Measurements from ENCODE around the gene AMPD3.

Gene AMPD3

DNA sequence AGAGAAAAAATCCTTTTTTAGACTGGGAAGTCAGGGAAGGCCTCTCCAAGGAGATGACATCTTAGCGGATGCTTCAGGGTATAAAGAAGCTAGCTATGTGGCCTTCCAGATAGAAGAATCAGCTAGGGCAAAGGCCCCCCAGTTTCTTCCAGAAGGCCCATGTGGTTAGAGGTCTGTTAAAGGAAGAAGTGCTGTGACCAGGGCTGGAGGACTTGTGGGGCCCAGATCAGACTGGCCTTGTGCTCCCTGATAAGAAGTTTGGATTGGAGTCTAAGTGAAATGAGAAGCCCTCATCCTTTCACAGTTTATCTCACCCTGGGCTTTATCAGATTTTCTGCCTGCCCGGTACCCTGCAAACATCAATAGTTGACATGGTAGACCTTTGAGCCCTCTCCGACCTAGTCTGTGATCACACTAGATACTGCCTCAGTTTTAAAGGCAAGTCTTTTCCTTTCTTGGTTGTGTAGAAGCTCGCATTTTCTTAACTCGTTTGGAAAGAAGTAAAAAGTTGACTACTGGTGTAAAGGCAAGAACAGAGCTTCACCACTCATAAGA lies 7.8 kb downstream of the AMPD3 start:
- no peak for DNase-seq

DNA sequence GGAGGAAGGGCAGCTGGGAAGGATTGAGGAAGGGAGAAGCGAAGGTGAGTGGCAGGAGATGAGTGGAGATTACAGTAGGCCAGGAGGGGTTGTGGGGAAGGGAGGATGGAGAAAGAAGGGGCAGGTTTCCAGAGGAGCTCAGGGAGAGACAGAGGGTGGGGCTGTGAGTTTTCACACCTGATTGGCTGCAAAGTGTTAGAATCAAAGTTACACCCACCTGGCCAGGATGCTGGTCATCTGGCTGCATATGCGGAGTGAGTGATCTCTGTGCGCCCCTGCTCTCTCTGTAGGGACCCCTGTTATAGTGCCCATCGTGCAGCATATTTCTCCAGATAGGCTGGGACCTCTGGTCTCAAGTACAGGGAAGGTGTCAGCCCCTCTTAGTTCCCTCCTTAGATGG lies 18.3 kb downstream of the AMPD3 start:
- no peak for DNase-seq

DNA sequence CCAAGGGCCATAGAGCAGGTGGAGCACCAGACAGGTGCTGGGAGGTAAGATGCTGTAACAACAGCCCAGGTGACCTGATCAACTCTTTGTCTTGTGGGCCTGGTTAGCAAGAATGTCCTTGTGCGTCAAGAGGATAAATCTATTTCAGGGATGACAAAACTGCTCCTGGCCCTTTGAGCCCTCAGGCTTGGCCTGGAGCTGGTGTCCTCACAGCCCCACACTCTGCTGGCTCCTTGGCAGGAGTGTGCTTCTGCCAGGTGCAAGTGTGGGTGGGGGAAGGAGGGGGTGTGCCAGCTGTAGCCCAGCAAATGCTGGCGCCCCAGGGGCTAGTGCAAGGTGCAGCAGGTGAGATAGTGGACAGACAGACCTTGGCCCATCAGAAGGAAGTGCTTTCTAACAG lies 19.5 kb downstream of the AMPD3 start:
- DNase-seq, result no peak

DNA sequence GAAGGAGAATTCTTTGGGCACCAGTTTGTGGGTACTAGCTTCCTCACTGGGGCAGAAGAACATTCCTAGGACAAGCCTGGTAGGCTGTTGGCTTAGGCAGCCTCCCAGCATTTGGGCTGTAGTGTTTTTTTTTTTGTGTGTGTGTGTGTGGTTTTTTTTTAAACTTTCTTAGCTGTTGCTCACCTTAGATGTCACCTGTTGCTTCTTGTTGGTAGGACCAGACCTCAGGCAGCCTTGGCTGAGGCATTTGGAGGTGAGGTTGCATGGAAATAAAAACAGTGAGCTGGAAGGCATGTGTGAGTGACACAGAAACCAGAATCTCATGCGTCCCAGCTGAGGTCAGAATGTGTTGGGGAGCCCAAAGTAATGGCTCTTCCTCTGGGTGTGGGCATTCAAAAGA lies 21.3 kb downstream of the AMPD3 start:
- DNase-seq, result no peak

DNA sequence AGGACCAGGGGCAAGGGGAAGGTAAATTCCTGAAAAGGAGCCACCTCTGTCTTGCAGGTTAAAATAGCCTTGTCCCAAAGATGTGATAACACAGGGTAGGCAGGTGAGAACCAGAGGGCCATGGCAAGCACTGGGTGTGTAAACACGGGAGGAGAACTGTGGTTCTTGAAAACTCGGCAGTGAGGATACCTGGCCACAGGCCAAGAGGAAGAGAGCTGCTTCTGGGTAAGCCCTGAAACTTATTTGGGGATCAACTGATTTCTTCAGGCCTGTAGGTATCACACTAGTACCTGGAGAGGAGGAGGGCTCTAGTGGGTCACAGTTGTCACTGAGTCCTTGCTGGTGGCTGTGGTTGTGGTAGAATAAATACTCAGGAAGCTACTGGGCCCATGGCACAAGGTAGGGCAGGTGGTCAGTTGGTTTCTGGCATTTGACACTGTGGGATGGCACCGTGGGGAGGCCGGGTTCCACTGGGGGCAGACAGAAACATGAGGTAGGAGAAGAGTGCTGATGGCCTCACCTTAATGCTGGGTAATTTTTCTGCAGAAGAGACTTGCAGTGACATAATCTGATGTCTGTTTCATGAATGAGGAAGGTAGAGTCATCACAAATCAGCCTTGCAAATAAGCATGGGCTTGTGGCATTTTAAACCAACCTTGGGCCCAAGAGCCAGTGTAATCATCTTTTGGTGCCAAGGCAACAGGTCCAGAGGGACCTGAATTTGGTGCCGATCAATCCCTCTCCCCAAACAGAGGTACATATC lies 22.0 kb downstream of the AMPD3 start:
- DNase-seq, result no peak

DNA sequence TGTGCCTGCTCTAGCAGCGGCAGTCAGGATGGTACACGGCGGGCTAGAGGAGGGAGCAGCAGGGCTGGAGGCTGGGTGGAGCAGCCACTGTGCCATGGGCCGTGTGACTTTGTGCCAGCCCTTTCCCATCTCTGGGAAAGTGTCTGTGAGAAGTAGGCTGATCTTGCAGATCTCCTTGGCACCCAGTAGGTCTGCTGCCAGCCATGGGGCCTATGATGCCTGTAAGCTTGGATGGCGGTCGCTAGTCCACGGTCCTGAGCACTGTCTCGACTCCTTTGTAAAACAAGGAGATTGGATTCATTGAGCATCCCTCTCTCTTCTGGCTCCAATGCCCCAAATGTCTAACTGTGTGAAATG lies 22.6 kb downstream of the AMPD3 start:
- no peak for DNase-seq

DNA sequence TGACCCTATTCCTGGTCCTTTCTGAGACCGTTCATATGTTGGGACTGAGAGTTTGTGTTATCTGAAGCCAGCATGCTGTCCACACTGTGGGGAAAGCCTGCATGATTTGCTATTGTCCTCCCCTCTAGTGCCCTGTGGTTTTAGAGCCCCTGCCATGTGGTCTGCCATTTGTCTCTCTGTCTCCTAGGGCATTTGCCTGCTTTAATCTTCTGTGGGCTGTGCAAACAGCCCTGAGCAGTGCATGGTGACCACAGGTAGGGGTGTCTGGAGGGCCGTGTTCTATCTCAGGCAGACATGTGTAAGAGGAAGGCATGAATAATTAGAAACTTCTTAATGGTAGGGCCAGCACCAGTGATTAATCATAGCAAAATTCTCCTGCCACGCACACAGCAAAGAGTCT lies 23.0 kb downstream of the AMPD3 start:
- DNase-seq, result no peak

DNA sequence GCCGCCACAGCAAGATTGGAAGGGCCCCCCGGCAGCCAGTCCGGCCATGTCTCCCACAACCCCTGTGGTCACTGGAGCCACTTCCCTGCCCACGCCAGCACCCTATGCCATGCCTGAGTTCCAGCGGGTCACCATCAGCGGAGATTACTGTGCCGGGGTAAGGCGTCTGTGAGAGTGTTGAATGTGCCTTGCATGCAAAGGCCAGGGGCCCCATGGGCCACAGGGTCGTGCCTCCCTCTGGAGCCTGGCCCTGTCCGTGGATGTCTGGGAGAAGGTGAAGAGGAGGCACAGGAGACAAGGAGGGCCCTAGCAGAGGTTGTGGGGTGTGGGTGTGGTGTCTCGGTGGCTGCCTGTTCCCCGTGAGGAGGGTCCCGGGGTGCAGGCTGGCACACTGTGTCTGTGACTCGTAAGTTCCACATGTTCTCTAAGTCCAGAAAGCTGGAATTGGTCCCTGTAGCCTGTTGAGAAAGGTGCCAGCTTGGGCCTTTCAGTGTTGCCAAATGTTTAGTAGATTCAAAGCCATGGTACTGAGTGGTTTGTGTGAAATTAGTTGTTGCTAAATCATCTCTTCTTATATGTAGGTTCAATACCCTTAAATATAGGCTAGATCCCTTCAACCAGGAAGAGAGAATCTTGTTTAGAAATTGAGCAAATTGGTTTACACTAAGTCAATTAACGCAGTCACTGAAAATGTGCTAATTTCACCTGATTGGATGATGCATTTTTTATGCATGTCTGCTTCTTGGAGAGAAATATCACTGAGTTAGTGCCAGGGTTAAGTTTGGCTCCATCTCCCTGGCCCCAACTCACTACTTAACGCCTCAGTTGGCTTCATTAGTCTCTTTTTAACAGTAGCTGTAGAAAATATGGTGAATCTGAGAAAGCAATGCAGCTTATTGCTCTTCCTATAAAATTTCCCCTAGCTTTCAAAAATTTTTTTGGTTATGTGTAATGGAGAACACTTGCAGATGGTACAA lies 23.8 kb downstream of the AMPD3 start:
- DNase-seq, result no peak

DNA sequence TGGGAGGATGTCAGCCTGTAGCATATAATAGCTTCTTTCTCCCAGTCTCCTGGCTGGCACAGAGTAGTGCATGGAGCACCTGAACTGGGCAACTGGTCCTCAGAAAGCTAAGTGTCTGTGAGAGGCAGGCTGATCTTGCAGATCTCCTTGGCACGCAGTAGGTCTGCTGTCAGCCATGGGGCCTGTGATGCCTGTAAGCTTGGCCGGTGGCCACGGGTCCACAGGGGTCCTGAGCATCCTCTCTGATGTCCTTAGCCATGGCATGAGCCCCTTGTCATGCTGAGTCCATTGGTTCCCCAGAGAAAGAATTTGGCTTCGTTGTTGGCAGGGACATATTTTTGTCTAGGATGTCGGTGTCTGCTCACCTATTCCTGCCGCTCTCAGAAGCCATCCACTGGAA lies 25.0 kb downstream of the AMPD3 start:
- DNase-seq, result no peak

DNA sequence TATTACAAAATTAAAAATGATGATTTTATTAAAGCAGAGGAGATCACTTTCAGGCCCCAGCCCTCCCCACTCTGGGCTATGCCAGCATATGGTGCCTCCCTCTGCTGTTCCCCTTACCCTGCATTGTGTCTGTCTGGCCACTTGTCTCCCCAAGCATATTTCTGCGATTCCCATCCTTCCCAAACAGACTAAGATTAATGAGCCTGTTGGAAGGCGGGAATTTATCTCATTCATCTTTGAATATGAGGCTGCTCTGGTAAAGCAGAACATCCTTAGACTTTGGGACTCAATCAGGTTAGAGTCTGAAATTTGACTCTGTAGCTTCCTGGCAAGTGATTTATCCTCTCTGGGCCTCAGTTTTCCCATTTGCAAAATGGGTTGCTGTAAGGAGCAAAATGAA lies 25.7 kb downstream of the AMPD3 start:
- DNase-seq, result no peak

DNA sequence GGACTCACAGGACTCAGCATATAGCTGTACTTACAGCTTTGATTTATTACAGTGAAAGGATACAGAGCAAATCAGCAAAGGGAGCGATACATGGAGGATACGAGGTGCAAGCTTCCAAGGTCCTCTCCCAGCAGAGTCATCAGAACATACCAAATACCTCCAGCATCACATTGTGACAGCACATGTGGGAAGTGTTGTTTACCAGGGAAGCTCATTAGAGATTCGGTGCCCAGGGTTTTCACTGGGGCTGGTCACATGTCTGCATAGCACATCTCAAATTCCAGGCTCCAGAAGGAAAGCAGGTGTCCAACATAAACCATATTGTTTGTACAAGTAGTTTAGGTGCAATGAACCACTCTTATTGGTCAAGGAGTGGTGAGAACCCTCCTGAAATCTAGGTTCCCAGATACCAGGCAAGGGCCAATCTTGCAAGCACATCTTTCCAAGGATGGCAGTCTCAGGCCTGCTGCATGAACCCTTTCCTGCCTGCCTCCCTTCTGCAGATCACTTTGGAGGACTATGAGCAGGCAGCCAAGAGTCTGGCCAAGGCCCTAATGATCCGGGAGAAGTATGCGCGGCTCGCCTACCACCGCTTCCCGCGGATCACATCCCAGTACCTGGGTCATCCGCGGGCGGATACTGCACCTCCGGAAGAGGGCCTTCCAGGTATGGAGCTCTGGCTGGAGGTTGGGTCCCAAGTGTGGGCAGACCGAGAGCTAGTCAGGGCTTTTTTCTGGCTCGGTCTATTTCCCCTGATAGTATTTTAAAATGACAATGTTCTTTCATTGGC lies 26.7 kb downstream of the AMPD3 start:
- no peak for DNase-seq

DNA sequence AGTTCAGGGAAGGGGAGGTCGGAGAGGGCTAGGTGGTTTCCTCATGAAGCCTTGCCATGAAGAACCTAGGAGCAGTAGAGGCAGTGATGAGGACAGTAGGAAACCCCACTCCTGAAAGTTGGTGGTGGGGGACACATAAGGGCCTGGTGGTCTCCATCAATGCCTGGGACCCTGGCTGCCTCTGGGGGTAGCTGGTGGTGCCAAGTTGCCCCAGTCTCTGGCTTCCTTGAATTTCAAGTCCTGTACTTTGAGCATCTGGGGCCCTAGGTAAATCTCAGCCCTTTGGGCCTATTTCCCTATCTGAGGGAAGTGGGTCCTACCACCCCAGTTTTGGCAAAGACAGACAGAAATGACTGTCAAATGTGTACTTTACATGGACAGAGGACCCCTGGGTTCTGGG lies 28.1 kb downstream of the AMPD3 start:
- DNase-seq, result no peak

DNA sequence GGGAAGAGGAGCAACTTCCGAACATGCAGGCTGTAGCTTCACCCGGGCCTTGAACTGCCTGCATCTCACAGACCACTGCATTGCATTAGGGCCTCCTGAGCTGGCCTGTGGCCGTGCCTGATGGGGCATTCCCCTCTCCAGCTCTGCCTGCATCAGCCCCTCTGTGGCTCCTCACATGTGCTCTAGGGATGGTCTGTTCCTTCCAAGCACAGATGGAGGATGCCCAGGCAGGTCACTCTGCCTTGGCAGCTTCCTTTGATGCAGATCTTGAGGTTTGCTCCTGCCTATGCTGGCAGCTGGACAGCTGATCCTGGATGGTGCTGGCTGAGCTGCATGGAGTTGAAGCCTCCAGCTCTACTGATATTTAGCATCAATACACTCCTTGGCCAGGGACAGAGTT lies 28.5 kb downstream of the AMPD3 start:
- no peak for DNase-seq

DNA sequence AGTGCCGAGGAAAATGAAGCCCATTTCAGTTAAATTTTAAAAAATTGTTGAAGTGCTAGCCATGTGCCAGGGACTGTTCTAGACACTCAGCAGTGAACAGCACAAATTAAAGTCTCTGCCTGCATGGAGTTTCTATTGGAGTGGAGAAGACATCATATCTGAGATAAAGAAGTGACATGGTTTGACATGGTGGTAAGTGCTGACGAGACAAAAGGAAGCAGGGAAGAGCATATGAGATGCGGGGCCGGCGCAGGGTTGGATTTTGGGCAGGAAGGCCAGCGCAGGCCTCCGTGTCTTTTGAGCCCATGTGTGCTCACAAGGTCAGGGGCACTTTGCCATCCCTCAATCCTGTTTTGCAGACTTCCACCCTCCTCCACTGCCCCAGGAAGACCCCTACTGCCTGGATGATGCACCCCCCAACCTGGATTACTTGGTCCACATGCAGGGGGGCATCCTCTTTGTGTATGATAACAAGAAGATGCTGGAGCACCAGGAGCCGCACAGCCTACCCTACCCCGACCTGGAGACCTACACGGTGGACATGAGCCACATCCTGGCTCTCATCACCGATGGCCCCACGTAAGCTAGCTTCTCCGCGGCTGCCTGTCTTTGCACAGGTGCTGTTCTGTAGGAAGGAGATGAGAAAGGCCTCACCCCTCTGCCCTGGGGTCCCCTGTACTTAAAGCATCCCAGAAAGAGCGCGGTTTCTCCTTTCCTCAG lies 29.6 kb downstream of the AMPD3 start:
- DNase-seq, result no peak

DNA sequence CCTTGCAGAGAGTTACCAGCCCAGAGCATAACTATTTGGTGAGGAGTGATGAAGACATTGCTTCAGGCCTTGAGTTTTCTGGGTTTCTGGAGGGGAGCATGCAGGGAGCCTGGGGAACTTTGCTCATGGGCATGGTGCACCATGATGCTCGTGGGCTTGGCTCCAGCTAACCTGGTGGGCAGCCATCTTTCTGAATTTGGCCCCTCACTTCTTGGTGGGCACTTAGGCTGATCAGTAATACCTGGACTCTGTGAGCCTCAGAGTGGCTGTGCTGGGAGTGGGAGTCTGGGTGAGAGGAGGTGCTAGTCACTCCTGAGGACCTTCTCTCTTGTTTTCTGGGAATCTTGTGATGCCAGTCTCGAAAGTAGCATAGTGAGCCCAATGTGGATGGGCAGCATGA lies 30.6 kb downstream of the AMPD3 start:
- DNase-seq, result no peak

DNA sequence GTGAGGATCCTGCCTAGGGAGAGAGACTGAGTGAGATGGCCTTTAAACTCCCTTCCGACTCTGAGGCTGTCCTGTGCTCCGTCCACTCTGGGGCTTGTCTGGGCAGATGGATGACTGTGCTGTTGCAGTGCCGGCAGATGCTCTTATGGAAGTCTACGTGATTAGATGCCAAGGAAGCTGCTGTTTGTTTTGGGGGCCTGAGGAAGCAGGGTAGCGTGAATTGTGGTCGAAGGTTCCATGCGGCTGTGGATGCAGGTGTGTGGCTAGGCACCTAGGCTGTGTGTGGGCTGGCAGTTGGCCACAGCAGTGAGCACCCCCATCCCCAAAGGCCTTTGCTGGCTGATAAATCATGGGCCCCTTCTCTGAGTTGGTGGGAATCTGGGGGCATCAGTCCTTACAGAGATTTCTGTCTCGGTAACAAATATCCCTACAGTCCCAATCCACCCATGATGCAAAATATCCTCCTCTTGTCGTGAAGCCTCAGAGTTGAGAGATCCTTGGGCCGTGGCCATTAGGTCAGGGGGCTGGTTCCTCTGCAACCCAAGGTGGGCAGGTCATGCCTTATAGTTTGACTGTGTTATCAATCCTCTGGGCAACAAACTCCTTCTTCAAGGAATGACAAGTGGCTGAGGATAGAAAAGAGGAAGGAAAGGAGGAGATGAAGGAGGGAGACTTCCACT lies 31.2 kb downstream of the AMPD3 start:
- no peak for DNase-seq

DNA sequence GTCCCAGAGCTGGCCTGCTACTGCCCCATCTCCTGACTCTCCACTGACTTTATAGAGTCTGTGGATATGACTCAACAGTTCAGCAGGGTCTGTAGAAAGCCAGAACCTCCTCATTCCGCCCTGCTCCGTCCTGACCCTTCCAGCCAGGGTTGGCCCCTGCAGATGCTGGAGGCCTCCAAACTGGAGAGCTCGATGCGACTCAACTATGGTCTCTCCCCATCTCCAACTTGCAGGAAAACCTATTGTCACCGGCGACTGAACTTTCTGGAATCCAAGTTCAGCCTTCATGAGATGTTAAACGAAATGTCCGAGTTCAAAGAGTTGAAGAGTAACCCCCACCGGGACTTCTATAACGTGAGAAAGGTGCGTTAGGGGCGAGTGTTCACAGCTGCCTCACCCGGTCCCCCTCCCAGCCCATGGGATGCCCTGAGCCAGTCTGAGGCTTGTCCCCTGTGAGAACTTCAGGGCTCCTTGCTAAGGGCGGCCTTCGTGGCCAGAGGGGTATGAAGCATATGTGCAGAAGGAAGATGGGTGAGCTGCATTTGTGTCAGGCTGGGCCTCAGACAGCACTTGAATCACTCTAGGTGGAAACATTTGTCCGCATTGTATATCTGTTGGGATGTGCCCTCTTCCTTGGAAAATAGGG lies 32.1 kb downstream of the AMPD3 start:
- no peak for DNase-seq

DNA sequence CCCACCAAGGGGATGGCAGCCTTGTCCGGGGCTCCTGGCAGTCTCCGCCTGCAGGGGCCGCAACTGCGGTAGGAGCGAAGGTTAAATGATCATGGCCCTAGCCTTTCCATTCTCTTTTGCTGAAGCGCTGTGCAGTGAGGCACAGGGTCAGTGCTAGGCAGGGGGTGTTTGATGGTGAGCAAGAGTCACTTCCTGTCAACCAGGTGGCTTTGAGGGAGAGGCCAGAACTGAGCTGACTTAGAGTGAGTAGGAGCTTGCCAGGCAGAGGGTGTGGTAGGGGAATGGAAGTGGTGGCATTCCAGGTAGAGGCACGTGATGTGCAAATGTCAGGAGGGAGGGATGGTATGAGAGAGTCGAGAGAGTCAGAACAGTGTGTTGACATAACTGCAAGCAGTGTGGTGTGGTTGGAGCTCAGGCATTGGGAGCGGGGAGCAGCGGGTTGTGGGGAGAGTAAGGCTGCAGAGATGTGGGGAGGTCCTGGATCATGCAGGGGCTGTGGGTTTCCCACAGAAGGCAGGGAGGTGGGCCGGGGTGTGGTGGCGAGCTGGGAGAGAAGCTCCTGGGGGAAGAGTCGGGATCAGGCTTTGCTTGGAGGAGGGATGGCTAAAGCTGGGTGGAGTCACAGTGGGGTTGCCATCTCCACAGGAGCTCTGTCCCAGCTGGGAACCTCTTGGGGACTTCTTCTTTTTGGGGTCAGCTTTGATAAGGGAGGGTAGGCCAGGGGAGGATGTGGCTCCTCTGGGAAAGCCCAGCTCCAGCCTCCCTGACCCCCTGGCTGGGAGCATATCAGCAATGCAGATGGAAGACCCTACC lies 33.3 kb downstream of the AMPD3 start:
- DNase-seq, result no peak

DNA sequence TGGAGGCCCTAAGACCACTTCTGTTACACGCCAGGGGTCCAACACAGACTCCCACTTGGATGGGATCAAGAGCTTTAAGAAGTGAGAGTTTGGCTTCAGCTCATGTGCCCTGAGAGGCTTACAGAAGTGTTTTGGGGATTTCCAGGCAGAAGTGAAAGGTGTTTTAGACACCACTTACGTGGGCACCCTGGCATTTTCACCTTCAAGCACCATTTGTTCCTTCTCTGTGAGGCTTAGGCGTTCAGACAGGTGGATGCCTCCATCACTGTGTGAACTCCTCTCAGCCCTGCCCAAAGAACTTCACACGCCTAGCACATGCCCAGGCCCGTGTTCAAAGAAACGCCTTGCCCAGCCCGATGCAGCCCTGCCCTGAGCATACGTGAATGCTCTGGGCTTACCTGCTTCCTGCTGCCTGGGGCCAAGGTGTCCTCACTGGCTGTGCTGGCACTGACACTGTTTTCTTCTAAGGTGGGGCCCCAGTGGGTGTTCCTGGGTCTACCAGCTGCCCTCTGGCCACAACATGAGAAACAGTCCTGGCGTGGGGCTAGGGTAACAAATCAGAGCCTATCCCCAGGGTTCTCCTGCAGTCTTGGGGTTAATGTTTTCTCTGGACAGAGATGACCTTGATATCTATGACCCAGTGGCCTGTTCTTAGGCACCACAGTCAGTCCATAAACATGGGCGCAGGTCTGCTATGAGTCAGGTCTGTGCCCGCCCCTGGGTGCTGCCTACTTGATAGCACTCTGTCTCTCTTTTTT lies 34.0 kb downstream of the AMPD3 start:
- no peak for DNase-seq

DNA sequence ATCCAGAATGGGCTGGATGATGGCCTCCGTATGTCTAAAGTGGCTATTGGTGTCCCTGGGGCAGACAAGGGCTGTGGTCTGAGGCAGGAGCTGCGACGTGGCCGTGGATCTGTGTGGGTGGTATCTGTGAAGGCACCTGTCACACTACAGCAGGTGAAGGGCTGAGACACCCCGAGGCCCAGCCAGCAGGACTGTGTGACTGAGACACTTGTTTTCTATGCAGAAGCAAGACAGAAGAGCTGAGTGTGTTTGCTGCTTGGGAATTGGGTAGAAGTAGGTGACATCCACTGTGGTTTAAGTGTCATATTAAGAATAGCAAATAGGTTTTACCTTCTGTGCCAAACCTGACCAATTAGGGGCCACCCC lies 35.0 kb downstream of the AMPD3 start:
- no peak for DNase-seq

Data from activated CD4-positive, alpha-beta T cell treated with anti-CD3 and anti-CD28 coated beads, Interleukin-2, amount 50 U/mL, for 4 hours (primary cell).